H9 (cell line): Measurements from ENCODE around the gene DDA1. TPM values are rescaled to one million over a fixed set of nuclear protein-coding genes. Genes with fewer than 3 reads are reported as not detected.

Source experiments
- DNase-seq: peaks from one replicate; pipeline ENCODE4 v3.0.0-alpha.2; 2017
- H2AFZ ChIP-seq: one replicate; pipeline ENCODE4 v1.6.1; 2013; ENCODE audit warnings: mild to moderate bottlenecking, low read length, control low read depth, moderate library complexity
- H2AK5ac ChIP-seq: 2 replicates; pipeline ENCODE4 v1.6.1; 2013; ENCODE audit warnings: low read length, control low read depth, mixed read lengths; ENCODE audit not compliant: insufficient read length
- H2BK120ac ChIP-seq: one replicate; pipeline ENCODE4 v1.6.1; 2013; ENCODE audit warnings: low read depth, mild to moderate bottlenecking, low read length, control low read depth, inconsistent platforms; ENCODE audit not compliant: poor library complexity, severe bottlenecking
- H2BK12ac ChIP-seq: 2 replicates; pipeline ENCODE4 v1.6.1; 2013; ENCODE audit warnings: low read length, control low read depth, mixed read lengths, low read depth; ENCODE audit not compliant: insufficient read length
- H2BK15ac ChIP-seq: 2 replicates; pipeline ENCODE4 v1.6.1; 2013; ENCODE audit warnings: low read depth, low read length, control low read depth
- H2BK20ac ChIP-seq: one replicate; pipeline ENCODE4 v1.6.1; 2013; ENCODE audit warnings: low read depth, mild to moderate bottlenecking, low read length, control low read depth, inconsistent platforms; ENCODE audit not compliant: poor library complexity, severe bottlenecking
- H2BK5ac ChIP-seq: 2 replicates; pipeline ENCODE4 v1.6.1; 2013; ENCODE audit warnings: low read length, control low read depth, mixed read lengths; ENCODE audit not compliant: insufficient read length
- H3K14ac ChIP-seq: 2 replicates; pipeline ENCODE4 v1.6.1; 2013; ENCODE audit warnings: low read length, control low read depth; ENCODE audit not compliant: insufficient read depth
- H3K18ac ChIP-seq: 2 replicates; pipeline ENCODE4 v1.6.1; 2013; ENCODE audit warnings: low read depth, mild to moderate bottlenecking, mixed read lengths, low read length, control low read depth; ENCODE audit not compliant: insufficient read length
- H3K23ac ChIP-seq: 2 replicates; pipeline ENCODE4 v1.6.1; 2013; ENCODE audit warnings: low read length, control low read depth, mixed read lengths, low read depth; ENCODE audit not compliant: insufficient read length
- H3K23me2 ChIP-seq: 2 replicates; pipeline ENCODE4 v1.6.1; 2013; ENCODE audit warnings: low read depth, mild to moderate bottlenecking, mixed read lengths, low read length, control low read depth; ENCODE audit not compliant: insufficient read length, poor library complexity, severe bottlenecking
- H3K27ac ChIP-seq: 2 replicates; pipeline ENCODE4 v1.5.1; 2013; ENCODE audit warnings: low read length, control low read depth, mixed read lengths, low read depth; ENCODE audit not compliant: insufficient read length
- H3K27me3 ChIP-seq: 2 replicates; pipeline ENCODE4 v1.6.1; 2013; ENCODE audit warnings: low read length, control low read depth, inconsistent platforms; ENCODE audit not compliant: insufficient read depth
- H3K4ac ChIP-seq: 2 replicates; pipeline ENCODE4 v1.6.1; 2013; ENCODE audit warnings: low read depth, mild to moderate bottlenecking, control low read depth, inconsistent platforms, low read length, moderate library complexity
- H3K4me1 ChIP-seq: 2 replicates; pipeline ENCODE4 v1.6.1; 2013; ENCODE audit warnings: low read length, control low read depth, inconsistent platforms; ENCODE audit not compliant: insufficient read depth
- H3K4me2 ChIP-seq: 2 replicates; pipeline ENCODE4 v1.6.1; 2013; ENCODE audit warnings: low read length, control low read depth, mixed read lengths; ENCODE audit not compliant: insufficient read length, insufficient read depth
- H3K56ac ChIP-seq: 2 replicates; pipeline ENCODE4 v1.6.1; 2013; ENCODE audit warnings: low read depth, mild to moderate bottlenecking, mixed read lengths, low read length, control low read depth; ENCODE audit not compliant: insufficient read length
- H3K79me1 ChIP-seq: 2 replicates; pipeline ENCODE4 v1.6.1; 2013; ENCODE audit warnings: low read depth, mild to moderate bottlenecking, moderate library complexity, low read length, control low read depth, inconsistent platforms; ENCODE audit not compliant: insufficient read depth, poor library complexity, severe bottlenecking
- H3K79me2 ChIP-seq: 2 replicates; pipeline ENCODE4 v1.6.1; 2013; ENCODE audit warnings: low read length, control low read depth, inconsistent platforms; ENCODE audit not compliant: insufficient read depth
- H3K9ac ChIP-seq: 2 replicates; pipeline ENCODE4 v1.6.1; 2013; ENCODE audit warnings: low read length, control low read depth, mixed read lengths; ENCODE audit not compliant: insufficient read length; ENCODE audit errors: extremely low read depth
- H3K9me3 ChIP-seq: one replicate; pipeline ENCODE4 v1.6.1; 2013; ENCODE audit warnings: low read depth, low read length, inconsistent platforms; ENCODE audit not compliant: control insufficient read depth
- H3T11ph ChIP-seq: one replicate; pipeline ENCODE4 v1.6.1; 2013; ENCODE audit warnings: mild to moderate bottlenecking, low read length, control low read depth, inconsistent platforms
- H4K20me1 ChIP-seq: one replicate; pipeline ENCODE4 v1.6.1; 2013; ENCODE audit not compliant: control insufficient read depth, insufficient read length, insufficient read depth
- H4K5ac ChIP-seq: 2 replicates; pipeline ENCODE4 v1.6.1; 2013; ENCODE audit warnings: low read depth, mild to moderate bottlenecking, mixed read lengths, low read length, control low read depth; ENCODE audit not compliant: insufficient read length
- H4K8ac ChIP-seq: replicated peaks from 2 replicates; pipeline ENCODE4 v1.6.1; 2013; ENCODE audit warnings: low read length, control low read depth, mixed read lengths, low read depth; ENCODE audit not compliant: insufficient read length
- H4K91ac ChIP-seq: 2 replicates; pipeline ENCODE4 v1.6.1; 2013; ENCODE audit warnings: low read depth, mild to moderate bottlenecking, moderate library complexity, mixed read lengths, low read length, control low read depth; ENCODE audit not compliant: insufficient read length
- H3K27ac Mint-ChIP-seq, 3 experiments: 2 replicates in 2 of 3; 3 replicates in 1 of 3; pipeline ENCODE4 v1.8.0; 2020 to 2021; ENCODE audit warnings: mixed read lengths in 3 of 3, mild to moderate bottlenecking in 1 of 3, moderate library complexity in 1 of 3
- H3K27me3 Mint-ChIP-seq: 2 replicates; pipeline ENCODE4 v1.8.0; 2021; ENCODE audit warnings: low read depth, mild to moderate bottlenecking, moderate library complexity, mixed read lengths
- H3K36me3 Mint-ChIP-seq, 3 experiments: 2 replicates in 2 of 3; 3 replicates in 1 of 3; pipeline ENCODE4 v1.8.0; 2020 to 2021; ENCODE audit warnings: low read depth in 3 of 3, mixed read lengths in 3 of 3; ENCODE audit not compliant: insufficient read depth in 1 of 3
- H3K4me1 Mint-ChIP-seq, 2 experiments: 2 replicates each; pipeline ENCODE4 v1.8.0; 2020; ENCODE audit warnings: mixed read lengths in 2 of 2
- H3K4me3 Mint-ChIP-seq, 2 experiments: 2 replicates in 1 of 2; 3 replicates in 1 of 2; pipeline ENCODE4 v1.8.0; 2020 to 2021; ENCODE audit warnings: mild to moderate bottlenecking in 2 of 2, mixed read lengths in 2 of 2, moderate library complexity in 1 of 2
- H3K9me3 Mint-ChIP-seq, 2 experiments: 2 replicates in 1 of 2; 3 replicates in 1 of 2; pipeline ENCODE4 v1.8.0; 2020; ENCODE audit warnings: mild to moderate bottlenecking in 2 of 2, mixed read lengths in 2 of 2, moderate library complexity in 1 of 2
- WGBS: extraction: QIAGEN DNeasy Blood & Tissue Kit; methylation state at CpG from one replicate; pipeline ENCODE4 v1.1.7; 2013; ENCODE audit warnings: missing lambda C conversion rate, low lambda C conversion rate, mixed read lengths; ENCODE audit not compliant: insufficient read length; ENCODE audit errors: extremely low coverage; 5-methylcytosine and 5-hydroxymethylcytosine counted together
- total RNA-seq: library from RNA; stranded (reverse); gene quantifications from 2 replicates; pipeline ENCODE4 v1.2.1, GENCODE V29; 2021
- TF ChIP-seq, protein P1 (sequence below): fragments of 200-600 bp; sonication (generic); conservative IDR thresholded peaks from 3 replicates; pipeline ENCODE4 v1.8.0; 2021; ENCODE audit warnings: antibody characterized with exemption, mild to moderate bottlenecking

The DDA1 gene
- total RNA-seq, 1 experiment from 2014 or later = 45.7 TPM

DNA sequence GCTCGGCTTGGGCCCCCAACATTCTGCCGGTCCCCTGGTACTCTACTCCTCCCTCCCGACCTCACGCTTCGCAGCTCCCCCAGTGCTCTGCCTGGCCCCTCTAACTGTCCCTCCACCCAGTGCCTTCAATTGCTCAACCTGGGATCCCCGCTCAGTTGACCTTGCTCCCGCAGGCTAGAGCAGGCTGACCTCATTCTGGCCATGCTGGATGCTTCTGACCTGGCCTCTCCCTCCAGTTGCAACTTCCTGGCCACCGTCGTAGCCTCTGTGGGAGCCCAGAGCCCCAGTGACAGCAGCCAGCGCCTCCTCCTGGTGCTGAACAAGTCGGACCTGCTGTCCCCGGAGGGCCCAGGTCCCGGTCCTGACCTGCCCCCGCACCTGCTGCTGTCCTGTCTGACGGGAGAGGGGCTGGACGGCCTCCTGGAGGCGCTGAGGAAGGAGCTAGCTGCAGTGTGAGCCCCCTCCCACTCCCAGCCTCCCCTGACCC lies 31.6 kb downstream of the DDA1 start:
- H3K4me1 ChIP-seq = peaks cover 2% of the 10 kb centered on the region; the same call in 1 of the 2 replicates
- peak overlapping the region; percentile 27 to 82 (median 61); a peak in 2 of 7 replicates for H3K27ac Mint-ChIP-seq
- H2AFZ ChIP-seq = no peak overlapping the region
- no peaks in the 10 kb centered on the region for H4K20me1 ChIP-seq
- no peak overlapping the region for H3K18ac ChIP-seq
- H3K9me3 Mint-ChIP-seq = no peaks in the 10 kb centered on the region; a peak in 1 of 5 replicates
- no peak overlapping the region for H2BK5ac ChIP-seq
- H3K27me3 ChIP-seq = no peaks in the 10 kb centered on the region
- TF ChIP-seq, protein P1, sequence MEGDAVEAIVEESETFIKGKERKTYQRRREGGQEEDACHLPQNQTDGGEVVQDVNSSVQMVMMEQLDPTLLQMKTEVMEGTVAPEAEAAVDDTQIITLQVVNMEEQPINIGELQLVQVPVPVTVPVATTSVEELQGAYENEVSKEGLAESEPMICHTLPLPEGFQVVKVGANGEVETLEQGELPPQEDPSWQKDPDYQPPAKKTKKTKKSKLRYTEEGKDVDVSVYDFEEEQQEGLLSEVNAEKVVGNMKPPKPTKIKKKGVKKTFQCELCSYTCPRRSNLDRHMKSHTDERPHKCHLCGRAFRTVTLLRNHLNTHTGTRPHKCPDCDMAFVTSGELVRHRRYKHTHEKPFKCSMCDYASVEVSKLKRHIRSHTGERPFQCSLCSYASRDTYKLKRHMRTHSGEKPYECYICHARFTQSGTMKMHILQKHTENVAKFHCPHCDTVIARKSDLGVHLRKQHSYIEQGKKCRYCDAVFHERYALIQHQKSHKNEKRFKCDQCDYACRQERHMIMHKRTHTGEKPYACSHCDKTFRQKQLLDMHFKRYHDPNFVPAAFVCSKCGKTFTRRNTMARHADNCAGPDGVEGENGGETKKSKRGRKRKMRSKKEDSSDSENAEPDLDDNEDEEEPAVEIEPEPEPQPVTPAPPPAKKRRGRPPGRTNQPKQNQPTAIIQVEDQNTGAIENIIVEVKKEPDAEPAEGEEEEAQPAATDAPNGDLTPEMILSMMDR = no peak
- WGBS = no CpG with 5 or more reads among the region's 17 CpGs
- H2BK20ac ChIP-seq = no peak overlapping the region
- no peak overlapping the region for H2BK120ac ChIP-seq
- no peak overlapping the region for H3K56ac ChIP-seq
- H3K36me3 Mint-ChIP-seq = peaks cover 10 to 35% (median 23%) of the 10 kb centered on the region in 3 experiments; a peak in 5 of 7 replicates
- H2BK12ac ChIP-seq = no peak overlapping the region
- peak overlapping the region; percentile 10 for H3K4me2 ChIP-seq
- no peak overlapping the region for H4K5ac ChIP-seq
- H3K4me1 Mint-ChIP-seq = peaks cover 13 to 36% of the 10 kb centered on the region in 2 experiments
- no peak overlapping the region for H2BK15ac ChIP-seq
- H3K14ac ChIP-seq = no peak overlapping the region; the same call in 1 of the 2 replicates
- no peak overlapping the region for H4K91ac ChIP-seq
- H2AK5ac ChIP-seq = no peak overlapping the region
- no peaks in the 10 kb centered on the region for H3K79me2 ChIP-seq
- H3K9ac ChIP-seq = no peak overlapping the region
- H3K79me1 ChIP-seq = no peaks in the 10 kb centered on the region
- H4K8ac ChIP-seq = no peak overlapping the region
- no peak overlapping the region for H3K27ac ChIP-seq
- peak; percentile 79 for DNase-seq
- peaks cover 12% of the 10 kb centered on the region for H3K23me2 ChIP-seq
- no peak overlapping the region for H3K23ac ChIP-seq
- H3K4me3 Mint-ChIP-seq = no peak overlapping the region
- H3T11ph ChIP-seq = no peak overlapping the region
- no peaks in the 10 kb centered on the region for H3K9me3 ChIP-seq
- no peak overlapping the region for H3K4ac ChIP-seq
- H3K27me3 Mint-ChIP-seq = no peaks in the 10 kb centered on the region
